K562 (cell line): ENCODE results near the gene LCLAT1. TPM values are rescaled to one million over a fixed set of nuclear protein-coding genes. Genes with fewer than 3 reads are reported as not detected.

Experiments
- ARHGAP35 ChIP-seq: fragments of 450-650 bp; IDR thresholded peaks from 2 replicates; pipeline ENCODE4 v1.6.1; 2018; ENCODE audit not compliant: partially characterized antibody
- CGGBP1 ChIP-seq: fragments of 250-450 bp; sonication (Bioruptor Pico); IDR thresholded peaks from 2 replicates; pipeline ENCODE4 v1.9.0; 2021; ENCODE audit warnings: mild to moderate bottlenecking
- ELK3 ChIP-seq: fragments of 450-650 bp; formaldehyde crosslinking; IDR thresholded peaks from 2 replicates; pipeline ENCODE4 v1.4.0; 2020; ENCODE audit warnings: mild to moderate bottlenecking
- GATAD2A ChIP-seq: fragments of 450-650 bp; IDR thresholded peaks from 2 replicates; pipeline ENCODE4 v1.6.1; 2017
- GTF2F1 ChIP-seq: IDR thresholded peaks from 2 replicates; pipeline ENCODE4 v1.6.1; 2011; ENCODE audit warnings: low read depth, low read length, improper control_type of control experiment
- HES1 ChIP-seq: fragments of 450-650 bp; IDR thresholded peaks from 2 replicates; pipeline ENCODE4 v1.6.1; 2016; ENCODE audit warnings: low read depth, mild to moderate bottlenecking, moderate library complexity
- IFI16 ChIP-seq: fragments of 250-450 bp; sonication (Bioruptor Pico); IDR thresholded peaks from 2 replicates; pipeline ENCODE4 v2.1.2; 2022; ENCODE audit warnings: mild to moderate bottlenecking, inconsistent platforms
- MAFF ChIP-seq: IDR thresholded peaks from 2 replicates; pipeline ENCODE4 v1.6.1; 2012; ENCODE audit warnings: low read length, improper control_type of control experiment
- MED1 ChIP-seq: sonication (generic); formaldehyde crosslinking; IDR thresholded peaks from 2 replicates; pipeline ENCODE4 v1.8.1; 2023; ENCODE audit warnings: missing genetic modification reagents, borderline replicate concordance
- NFATC3 ChIP-seq: fragments of 450-650 bp; IDR thresholded peaks from 2 replicates; pipeline ENCODE4 v1.6.1; 2017; ENCODE audit warnings: mild to moderate bottlenecking
- NFE2L1 ChIP-seq: fragments of 450-650 bp; IDR thresholded peaks from 2 replicates; pipeline ENCODE4 v1.6.1; 2016; ENCODE audit warnings: missing genetic modification characterization, low read depth, mild to moderate bottlenecking, missing compliant biosample characterization, moderate library complexity, borderline replicate concordance
- NFRKB ChIP-seq: fragments of 450-650 bp; IDR thresholded peaks from 2 replicates; pipeline ENCODE4 v1.6.1; 2016; ENCODE audit warnings: low read depth
- PHB ChIP-seq: fragments of 250-450 bp; sonication (Bioruptor Pico); IDR thresholded peaks from 2 replicates; pipeline ENCODE4 v1.5.0; 2021
- PML ChIP-seq: IDR thresholded peaks from 2 replicates; pipeline ENCODE4 v1.6.1; 2012; ENCODE audit warnings: low read length, inconsistent platforms
- PTBP1 ChIP-seq: fragments of 200-400 bp; formaldehyde crosslinking; IDR thresholded peaks from 2 replicates; pipeline ENCODE4 v1.6.1; 2017; ENCODE audit warnings: low read depth, low read length
- TEAD4 ChIP-seq, 2 experiments: sonication (generic) in 1 of 2; formaldehyde crosslinking in 1 of 2; IDR thresholded peaks; 2 replicates each; pipeline versions ENCODE4 v1.6.1 to v1.8.0; 2012 to 2022; ENCODE audit warnings: borderline replicate concordance in 1 of 2, inconsistent platforms in 1 of 2, low read length in 1 of 2, mild to moderate bottlenecking in 1 of 2, missing genetic modification reagents in 1 of 2
- THAP12 ChIP-seq: fragments of 250-450 bp; sonication (Bioruptor Pico); IDR thresholded peaks from 2 replicates; pipeline ENCODE4 v1.9.0; 2021; ENCODE audit warnings: mild to moderate bottlenecking, inconsistent platforms
- ZBTB26 ChIP-seq: fragments of 450-650 bp; formaldehyde crosslinking; IDR thresholded peaks from 2 replicates; pipeline ENCODE4 v1.4.0; 2022; ENCODE audit warnings: missing genetic modification characterization
- ZFP36 ChIP-seq: fragments of 150-350 bp; IDR thresholded peaks from 2 replicates; pipeline ENCODE4 v1.6.1; 2018; ENCODE audit warnings: low read length, low read depth; ENCODE audit not compliant: partially characterized antibody
- ZFPM2 ChIP-seq: fragments of 250-450 bp; sonication (Bioruptor Pico); IDR thresholded peaks from 2 replicates; pipeline ENCODE4 v1.5.1; 2022; ENCODE audit warnings: mild to moderate bottlenecking
- ZNF354B ChIP-seq: fragments of 250-450 bp; sonication (Bioruptor Pico); IDR thresholded peaks from 2 replicates; pipeline ENCODE4 v1.4.0; 2020
- ZNF586 ChIP-seq: fragments of 450-650 bp; formaldehyde crosslinking; conservative IDR thresholded peaks from 2 replicates; pipeline ENCODE4 v1.4.0; 2020; ENCODE audit warnings: mild to moderate bottlenecking, moderate library complexity
- ZNF764 ChIP-seq: fragments of 250-450 bp; sonication (Bioruptor Pico); IDR thresholded peaks from 2 replicates; pipeline ENCODE4 v1.4.0; 2020; ENCODE audit warnings: low read depth, mild to moderate bottlenecking, moderate library complexity
- polyA plus RNA-seq, 8 experiments: library from polyadenylated mRNA; depleted of rRNA in 4 of 8; stranded (reverse) in 5 of 8; unstranded in 3 of 8; fragments of >200 nt; fragmentation: Nextera tagmentation in 2 of 8; fragmentation: Illumina TruSeq in 1 of 8; extraction: Ambion mirVana in 2 of 8; extraction: Trizol in 1 of 8; gene quantifications; 2 replicates each; pipeline versions ENCODE4 v1.2.1 to v1.2.3, GENCODE V29; 2011 to 2014; ENCODE audit warnings: inconsistent platforms in 1 of 8, missing spikeins in 1 of 8
- total RNA-seq, 7 experiments: library from RNA; depleted of rRNA in 6 of 7; stranded (reverse); fragments of >200 nt in 6 of 7; fragmentation: Illumina TruSeq in 2 of 7; extraction: Trizol in 2 of 7; gene quantifications; 2 replicates each; pipeline versions ENCODE4 v1.2.1 to v1.2.3, GENCODE V29; 2011 to 2021; ENCODE audit warnings: low replicate concordance in 1 of 7

LCLAT1 gene
- total and polyA plus RNA-seq, 9 of the 15 experiments (the other 6 are each of a cell fraction or from before 2014, with no cell fraction given), result 8.9 to 63.3 (median 25.4) TPM

- TF ChIP-seq TEAD4 (IDR thresholded peaks at IDR 0.05; ENCODE audit: low read length) (peak; percentile 83), TEAD4 (CRISPR knock-in tag; IDR thresholded peaks at IDR 0.05; ENCODE audit: borderline replicate concordance) (no peak), NFRKB (no peak), NFE2L1 (tag) (no peak), ZNF586 (peak; percentile 90), ZNF354B (CRISPR knock-in tag) (peak; percentile 37; the same call in 1 of the 2 replicates), MAFF (no peak), ZBTB26 (peak; percentile 99), GTF2F1 (peak; percentile 98), ARHGAP35 (peak; percentile 90), NFATC3 (no peak), ZNF764 (CRISPR knock-in tag) (0 out of 2 replicates have a peak, but pooled peaks have one; percentile 42), PML (peak; percentile 100), ZFPM2 (CRISPR knock-in tag) (peak; percentile 95), PTBP1 (peak; percentile 74; the same call in 1 of the 2 replicates), GATAD2A (no peak), CGGBP1 (peak; percentile 99), MED1 (no peak), PHB (CRISPR knock-in tag) (peak; percentile 98), ELK3 (CRISPR knock-in tag) (peak; percentile 86; the same call in 1 of the 2 replicates), HES1 (no peak), THAP12 (CRISPR knock-in tag) (peak; percentile 98), ZFP36 (no peak), IFI16 (CRISPR knock-in tag) (no peak)
These were observed 214.4 kb downstream of the LCLAT1 start (continued) for GRCh38 chr2:30661173-30662107.
